NCI-H524 treated with DMSO at 0.1 percent for 48 hours (cell line): ENCODE measurements around the gene NDUFV1.
"Not testable (repeated sequence)": the region's sequence is repeated elsewhere in the genome, so short reads cannot be mapped to it uniquely, and the experiment has no call there.

ENCODE experiments used
- DNase-seq: peaks from one replicate; lab custom pipeline; 2025; lab: John Stamatoyannopoulos, UW

The NDUFV1 gene

GRCh38 chr11:67606492-67607295 is at the start of gene NDUFV1:
Gene NDUFV1 (plus strand): TSS chr11:67606936. CDS start chr11:67607005, 69 bp downstream.
- DNase-seq, result peak; percentile 53

- no peak for DNase-seq
Measured at GRCh38 chr11:67558084-67558772, 48.5 kb upstream of the NDUFV1 start.

- no peak for DNase-seq
Measured at GRCh38 chr11:67561971-67562619, 44.6 kb upstream of the NDUFV1 start.

GRCh38 chr11:67562963-67563704 is 43.6 kb upstream of the NDUFV1 start:
- DNase-seq, result no peak

GRCh38 chr11:67563705-67564114 is 43.0 kb upstream of the NDUFV1 start:
- not testable (repeated sequence) for DNase-seq

GRCh38 chr11:67564230-67564629 is 42.5 kb upstream of the NDUFV1 start:
- no peak for DNase-seq

GRCh38 chr11:67571443-67571842 is 35.3 kb upstream of the NDUFV1 start:
- no peak for DNase-seq

GRCh38 chr11:67572305-67572704 is 34.4 kb upstream of the NDUFV1 start:
- DNase-seq, result no peak

GRCh38 chr11:67572747-67573419 is 33.9 kb upstream of the NDUFV1 start:
- DNase-seq, result peak; percentile 9

- no peak for DNase-seq
Measured at GRCh38 chr11:67574938-67575337, 31.8 kb upstream of the NDUFV1 start.

GRCh38 chr11:67576735-67577475 is 29.8 kb upstream of the NDUFV1 start:
- DNase-seq, result no peak

GRCh38 chr11:67577951-67578350 is 28.8 kb upstream of the NDUFV1 start:
- no peak for DNase-seq

- DNase-seq, result no peak
Measured at GRCh38 chr11:67581469-67581868, 25.3 kb upstream of the NDUFV1 start.

- DNase-seq, result no peak
Measured at GRCh38 chr11:67582011-67582410, 24.7 kb upstream of the NDUFV1 start.

GRCh38 chr11:67583247-67584204 is 23.2 kb upstream of the NDUFV1 start, which contains the start of gene GSTP1:
Gene GSTP1 (plus strand): TSS chr11:67583812. CDS start chr11:67583844, 32 bp downstream.
- DNase-seq, result no peak

- DNase-seq, result no peak
Measured at GRCh38 chr11:67584205-67584880, 22.4 kb upstream of the NDUFV1 start.

- no peak for DNase-seq
Measured at GRCh38 chr11:67584881-67585873, 21.6 kb upstream of the NDUFV1 start.

GRCh38 chr11:67585911-67586310 is 20.8 kb upstream of the NDUFV1 start:
- DNase-seq, result no peak
